Anterior cingulate cortex (tissue), 58 donors: ENCODE data around the gene AQP5.
A peak's percentile ranks its signal among the peaks of the same experiment; 100 is the strongest.

Source experiments
- DNase-seq, 58 donors: peaks; one replicate each; lab custom pipeline; 2025; lab: John Stamatoyannopoulos, UW

The AQP5 gene

DNA sequence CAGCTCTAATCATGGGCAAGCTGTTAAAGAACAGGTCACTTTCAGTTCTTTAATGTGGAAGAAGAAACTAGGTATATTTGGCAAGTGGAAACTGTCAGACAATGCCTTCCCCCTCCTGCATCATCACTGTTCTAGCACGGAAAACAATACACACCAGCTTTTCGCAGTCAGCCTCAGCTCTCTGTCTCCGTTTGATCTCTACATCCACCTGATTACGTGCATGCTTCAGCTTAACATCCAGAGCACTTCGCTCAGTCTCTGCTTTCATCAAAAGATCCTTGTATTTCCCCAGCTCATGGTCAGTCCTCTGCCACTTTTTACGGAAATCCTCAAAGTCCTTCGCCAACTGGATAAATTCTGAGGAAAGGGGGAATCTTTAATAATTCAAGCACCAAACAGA, 44.6 kb downstream of the AQP5 start:
- peak in 2 of 58 donors; percentile 13 to 19 for DNase-seq

DNA sequence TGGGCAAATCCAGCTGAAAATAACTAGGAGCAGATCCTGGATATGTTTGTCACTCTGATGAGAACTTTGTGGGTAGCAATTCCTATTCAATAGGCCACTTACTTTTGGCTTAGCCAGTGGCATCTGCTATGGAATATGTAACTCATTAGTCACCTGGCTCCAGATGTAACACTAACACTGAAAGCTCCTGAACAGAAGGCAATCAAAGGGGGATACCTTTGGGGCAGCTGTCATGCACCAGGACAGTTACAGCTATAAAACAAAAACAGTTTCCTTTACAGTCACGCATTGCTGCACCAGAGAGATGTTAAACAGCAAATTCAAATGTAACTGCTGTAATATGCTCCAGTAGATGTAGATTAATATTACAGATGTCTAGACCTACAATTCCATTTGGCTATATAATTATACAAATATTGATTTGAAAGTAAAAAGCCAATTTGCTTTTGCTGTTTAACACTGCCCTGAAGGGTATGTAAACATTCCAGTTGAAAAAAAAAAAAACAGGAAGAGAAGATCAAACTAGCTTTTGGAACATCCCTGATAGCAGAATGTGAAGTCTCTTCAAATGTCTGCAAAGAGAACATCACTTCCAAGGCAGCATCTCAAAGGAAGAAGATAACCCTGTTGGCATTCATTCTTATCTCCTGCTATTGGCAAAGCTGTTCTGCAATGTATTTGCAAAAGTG, 45.2 kb downstream of the AQP5 start:
- DNase-seq, result no peak

DNA sequence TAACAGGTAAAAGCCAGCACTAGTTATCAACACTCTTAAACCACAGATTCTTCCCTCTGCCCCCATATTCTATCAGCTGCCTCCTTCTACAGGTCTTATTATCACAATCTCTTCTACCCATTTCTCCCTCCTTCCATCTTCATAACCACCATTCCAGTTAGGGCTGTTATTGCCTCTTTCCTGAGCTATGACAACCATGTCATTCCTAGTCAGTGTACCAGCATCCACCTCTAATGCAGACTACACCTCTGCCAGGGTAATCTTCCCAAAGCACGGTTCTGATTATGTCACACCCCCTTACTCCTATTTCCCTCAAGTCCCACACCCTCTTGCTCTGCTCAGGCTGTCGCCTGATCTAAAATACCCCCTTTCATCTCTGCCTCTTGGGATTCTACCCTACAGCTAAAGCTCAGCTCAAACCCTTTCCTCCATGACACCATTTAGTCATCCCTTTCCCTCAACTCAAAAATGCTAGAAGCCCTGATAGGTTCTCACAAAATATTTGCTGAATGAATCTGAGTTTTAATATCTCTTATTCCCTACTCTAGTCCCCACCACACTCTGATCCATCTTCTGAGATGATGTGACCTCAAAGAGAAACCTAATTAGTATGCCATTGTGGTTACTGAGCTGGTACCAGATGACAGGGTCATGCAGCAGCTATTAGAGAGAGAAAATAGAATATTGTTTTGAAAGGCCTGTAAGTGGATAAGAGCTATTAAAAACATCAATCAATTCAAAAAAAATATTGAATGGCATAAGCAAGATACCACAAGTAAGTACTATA, 51.9 kb downstream of the AQP5 start:
- DNase-seq, result peak in 1 of 58 donors; percentile 3

DNA sequence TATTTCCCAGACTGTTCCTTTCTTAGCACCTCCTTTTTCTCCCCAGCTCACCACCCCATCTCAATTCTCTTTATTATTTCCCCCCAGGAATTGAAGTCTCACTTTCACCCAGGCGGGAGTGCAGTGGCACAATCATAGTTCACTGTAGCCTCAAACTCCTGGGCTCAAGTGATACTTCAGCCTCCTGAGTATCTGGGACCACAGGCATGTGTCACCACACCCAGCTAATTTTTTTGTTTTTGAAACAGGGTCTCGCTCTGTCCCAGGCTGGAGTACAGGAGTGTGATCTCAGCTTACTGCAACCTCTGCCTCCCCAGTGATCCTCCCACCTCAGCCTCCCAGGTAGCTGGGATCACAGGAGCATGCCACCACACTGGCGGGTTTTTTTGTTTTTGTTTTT, 52.7 kb downstream of the AQP5 start:
- DNase-seq, result no peak
